KOPT-K1 (cell line): ENCODE measurements around the gene ZNF532.

Experiments
- H3K27ac ChIP-seq: fragments of 200-600 bp; sonication (generic); 2 replicates; pipeline ENCODE4 v1.5.1; 2016; ENCODE audit warnings: antibody characterized with exemption, mild to moderate bottlenecking, low read depth, low read length; ENCODE audit not compliant: poor library complexity, severe bottlenecking
- H3K36me3 ChIP-seq: fragments of 200-600 bp; sonication (generic); 2 replicates; pipeline ENCODE4 v1.5.1; 2017; ENCODE audit warnings: antibody characterized with exemption, mild to moderate bottlenecking, low read length, moderate library complexity; ENCODE audit not compliant: insufficient read depth
- H3K9me3 ChIP-seq: fragments of 200-600 bp; sonication (generic); 2 replicates; pipeline ENCODE4 v1.5.1; 2017; ENCODE audit warnings: antibody characterized with exemption, low read length, mild to moderate bottlenecking; ENCODE audit not compliant: insufficient read depth, poor library complexity, severe bottlenecking

ZNF532 gene

DNA sequence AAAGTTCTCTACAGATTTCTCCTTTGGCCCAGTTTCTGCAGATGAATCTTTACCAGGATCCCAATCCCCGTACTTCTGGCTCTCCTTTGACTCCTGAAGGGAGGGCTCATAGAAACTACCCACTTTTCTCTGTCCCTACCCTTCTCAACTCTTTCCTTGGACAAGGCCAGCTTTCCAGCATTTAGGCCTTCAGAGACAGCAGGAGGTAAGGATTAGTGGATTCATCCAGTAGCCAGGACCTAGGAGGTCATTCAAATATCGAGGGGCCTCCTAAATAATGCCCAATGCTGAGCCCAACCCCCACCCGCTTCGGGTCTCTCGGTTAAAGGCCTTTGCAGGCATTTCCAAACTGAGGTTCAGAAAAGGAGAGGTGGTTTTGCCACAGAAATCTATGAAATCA lies 4.8 kb upstream of the ZNF532 start:
- Histone ChIP-seq H3K27ac (no peak overlapping the region), H3K36me3 (no peaks in the 10 kb centered on the region)

DNA sequence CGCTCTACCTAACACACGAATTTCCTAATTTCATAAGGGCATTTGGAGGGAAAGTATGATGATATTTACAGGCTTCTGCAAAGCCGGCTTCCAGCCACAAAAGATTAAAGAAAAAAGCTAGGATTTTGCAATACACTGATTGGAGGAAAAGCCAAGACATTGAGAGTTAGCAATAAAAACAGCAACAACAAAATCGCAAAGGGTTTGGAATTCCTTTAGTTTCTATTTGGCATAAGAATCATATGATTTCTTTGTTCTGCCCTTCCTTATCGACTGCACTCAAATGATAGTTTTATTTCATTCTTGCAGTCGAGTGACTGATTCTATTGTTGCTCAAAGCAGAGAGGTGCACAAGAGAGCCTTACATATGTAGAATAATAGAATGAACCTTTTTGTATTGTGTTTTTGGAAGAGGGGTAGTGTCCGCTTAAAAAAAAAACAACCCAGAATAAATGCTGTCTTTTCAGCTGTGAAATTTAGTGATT lies 3.9 kb upstream of the ZNF532 start:
- no peak overlapping the region for H3K27ac ChIP-seq
- H3K9me3 ChIP-seq: no peaks in the 10 kb centered on the region
- no peaks in the 10 kb centered on the region for H3K36me3 ChIP-seq

More for the DNA sequence above, 4.8 kb upstream of the ZNF532 start:
- H3K9me3 ChIP-seq: no peaks in the 10 kb centered on the region

DNA sequence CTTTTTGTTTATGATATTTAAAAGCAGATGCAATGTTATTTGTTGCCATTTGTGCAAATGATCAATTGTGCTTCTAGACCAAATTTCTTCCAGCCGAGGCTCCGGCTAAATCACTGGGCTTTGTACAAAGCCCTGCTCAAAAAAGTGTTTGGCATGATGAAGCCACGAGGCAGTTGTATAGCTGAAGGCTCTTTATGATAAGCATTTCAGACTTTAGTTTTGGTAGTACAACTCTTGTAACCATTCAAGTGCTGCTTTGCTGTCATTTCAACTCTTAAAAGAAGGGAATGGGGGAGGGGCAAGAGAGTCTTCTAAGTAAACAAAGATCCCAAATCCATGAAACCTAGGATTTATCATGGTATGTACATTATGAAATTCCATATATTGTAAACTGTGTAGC lies 3.3 kb upstream of the ZNF532 start:
- H3K27ac ChIP-seq: no peak overlapping the region
- no peaks in the 10 kb centered on the region for H3K36me3 ChIP-seq

DNA sequence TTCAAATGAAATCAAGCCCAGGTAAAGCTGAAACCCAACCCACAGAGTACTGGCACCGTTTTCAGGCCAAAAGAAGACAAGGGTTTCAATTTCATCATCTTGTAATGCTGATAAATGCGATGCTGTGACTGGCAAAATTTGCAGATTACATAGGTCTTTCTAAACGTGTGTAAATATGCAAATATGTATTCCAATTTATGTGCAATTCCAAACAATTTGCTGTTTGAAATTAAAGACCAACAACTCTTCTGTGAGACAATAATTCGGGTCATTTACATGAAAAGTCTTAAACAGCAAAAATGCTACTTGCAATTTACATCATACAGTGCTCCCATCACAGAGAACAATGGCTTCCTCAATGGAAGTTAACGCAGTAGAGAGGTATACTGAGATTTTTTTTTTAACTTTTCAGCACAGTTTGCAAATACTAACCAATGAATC lies 2.8 kb upstream of the ZNF532 start:
- no peaks in the 10 kb centered on the region for H3K9me3 ChIP-seq
- H3K36me3 ChIP-seq: no peaks in the 10 kb centered on the region
- no peak overlapping the region for H3K27ac ChIP-seq

More for the DNA sequence above, 3.3 kb upstream of the ZNF532 start:
- H3K9me3 ChIP-seq: no peaks in the 10 kb centered on the region

DNA sequence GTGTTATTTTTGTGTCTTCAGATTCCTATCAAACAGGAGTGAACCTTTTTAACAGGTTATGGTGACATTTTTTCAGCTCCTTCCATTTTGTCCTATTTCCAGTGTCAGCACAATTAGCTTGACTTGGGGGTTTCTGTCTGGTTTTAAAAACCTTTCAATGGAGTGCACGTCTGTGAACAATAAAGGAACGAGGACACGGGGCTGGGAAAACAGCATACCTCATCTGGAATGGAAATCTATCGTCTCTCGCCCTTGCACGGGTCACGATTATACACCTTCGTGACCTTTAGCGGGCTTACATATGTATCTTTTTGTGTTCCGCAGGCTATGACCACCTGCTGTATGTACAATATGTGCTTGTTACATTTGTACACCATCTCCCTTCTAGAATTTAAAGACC lies 2.3 kb upstream of the ZNF532 start:
- H3K9me3 ChIP-seq: no peaks in the 10 kb centered on the region
- no peak overlapping the region for H3K27ac ChIP-seq
- no peaks in the 10 kb centered on the region for H3K36me3 ChIP-seq

DNA sequence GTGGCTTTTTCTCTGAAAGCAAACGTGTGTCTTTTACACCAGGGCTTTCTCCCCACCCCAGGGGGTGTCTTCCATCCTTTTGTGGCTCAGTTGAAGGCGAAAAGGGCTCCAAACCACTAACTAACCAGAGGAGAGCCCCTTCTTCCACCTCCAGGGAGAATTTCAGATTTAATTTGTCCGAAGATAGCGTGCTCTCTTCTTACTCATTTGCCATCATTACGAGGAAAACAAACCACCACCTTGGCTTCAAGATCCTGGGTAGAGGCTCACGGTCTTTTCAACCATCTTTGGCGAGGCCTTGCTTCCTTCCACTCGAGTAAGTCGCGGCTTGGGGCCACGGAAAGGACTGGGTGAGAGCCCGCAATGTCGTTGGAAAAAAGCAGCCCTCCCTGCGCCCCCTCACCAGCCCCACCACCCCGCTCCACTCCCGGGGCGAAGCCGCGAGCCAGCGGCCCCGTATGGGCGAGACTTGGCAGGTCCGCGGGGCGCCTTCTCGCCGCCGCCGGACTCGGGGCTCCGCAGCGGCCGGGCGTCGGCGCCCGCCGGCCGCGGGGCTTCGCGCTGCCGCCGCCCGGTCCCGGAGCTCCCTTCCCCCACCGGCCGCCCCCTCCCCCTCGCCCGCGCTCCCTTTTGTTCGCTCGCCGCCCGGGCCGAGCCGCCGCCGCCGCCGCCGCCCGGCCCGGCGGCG lies 1.7 kb upstream of the ZNF532 start:
- H3K9me3 ChIP-seq: no peaks in the 10 kb centered on the region
- H3K36me3 ChIP-seq: no peaks in the 10 kb centered on the region
- H3K27ac ChIP-seq: no peak overlapping the region

DNA sequence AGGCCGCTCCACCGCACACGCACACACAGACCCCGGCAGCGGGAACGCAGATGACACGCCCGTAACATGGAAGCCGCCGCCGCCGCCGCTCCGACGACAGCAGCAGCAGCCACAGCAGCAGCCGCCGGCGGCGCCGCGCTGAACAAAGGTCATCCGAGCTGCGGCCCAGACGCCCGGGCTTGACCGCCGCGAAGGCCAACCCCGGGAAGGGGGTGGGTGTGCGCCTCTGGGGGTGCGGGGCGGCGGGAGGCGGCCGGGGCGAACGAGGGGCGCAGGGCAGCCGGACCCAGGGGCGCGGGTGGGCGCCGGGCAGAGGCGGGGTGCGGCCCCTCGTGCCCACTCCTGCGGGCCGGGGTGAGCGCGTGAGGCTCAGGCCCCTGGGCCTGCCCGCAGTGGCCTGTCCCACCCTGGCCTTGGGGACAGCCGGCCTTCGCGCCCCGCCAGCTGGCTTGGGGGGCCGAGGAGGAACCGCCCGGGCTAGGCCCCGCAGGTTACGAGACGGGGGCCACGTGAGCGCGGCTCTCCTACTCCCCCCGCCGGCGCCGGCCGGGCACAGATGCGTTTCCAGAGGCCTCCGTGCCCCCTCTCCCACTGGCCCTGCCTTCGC lies 1.0 kb upstream of the ZNF532 start:
- H3K36me3 ChIP-seq: no peaks in the 10 kb centered on the region
- H3K9me3 ChIP-seq: no peaks in the 10 kb centered on the region
- H3K27ac ChIP-seq: no peak overlapping the region

DNA sequence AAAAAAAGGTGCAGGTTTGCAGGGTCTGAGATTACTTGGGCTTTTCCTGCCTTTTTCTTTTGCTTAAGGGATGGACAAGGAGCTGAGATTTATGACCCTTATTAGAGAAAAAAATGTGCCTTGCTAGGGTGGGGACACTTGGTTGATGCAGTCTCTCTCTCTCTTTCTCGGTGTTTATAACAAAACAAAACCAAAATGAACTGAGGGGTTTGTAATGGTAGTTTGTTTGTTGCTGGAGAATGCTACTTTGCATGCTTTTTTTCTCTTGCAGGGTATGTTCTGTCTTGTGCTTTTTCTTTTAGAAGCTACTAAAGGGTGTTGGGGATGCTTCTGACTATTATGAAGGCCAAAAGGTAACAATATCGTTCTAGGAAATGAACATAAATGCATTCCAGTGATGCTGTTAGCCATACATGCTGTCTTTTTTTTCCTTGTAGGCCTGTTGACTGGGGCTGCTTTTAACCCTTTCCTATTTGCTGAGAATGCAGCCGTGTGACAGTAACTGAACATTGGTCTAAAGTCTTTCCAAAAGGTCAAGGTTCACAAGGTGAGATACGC lies 435 bp downstream of the ZNF532 start:
- Histone ChIP-seq H3K9me3 (peaks cover 3% of the 10 kb centered on the region), H3K27ac (no peak overlapping the region), H3K36me3 (no peaks in the 10 kb centered on the region)

DNA sequence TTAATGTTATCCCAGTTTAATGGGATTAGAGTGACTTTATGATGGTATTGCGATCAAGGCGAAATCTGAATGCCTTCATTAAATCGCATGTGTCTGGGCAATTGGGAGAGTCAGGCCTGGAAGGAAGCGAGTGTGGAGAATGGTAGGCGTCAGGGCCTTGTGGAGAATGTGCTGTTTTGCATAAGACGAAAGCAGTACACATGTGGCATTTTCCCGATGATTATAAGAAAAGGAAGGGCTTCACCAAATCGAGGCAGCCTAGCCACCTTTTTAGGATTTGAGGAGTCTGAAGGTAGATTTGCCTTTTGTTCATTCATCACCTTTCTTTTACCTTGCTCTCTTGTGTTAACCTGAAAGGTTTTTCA lies 1.0 kb downstream of the ZNF532 start:
- no peak overlapping the region for H3K27ac ChIP-seq
- H3K36me3 ChIP-seq: no peaks in the 10 kb centered on the region
- peaks cover 3% of the 10 kb centered on the region for H3K9me3 ChIP-seq

DNA sequence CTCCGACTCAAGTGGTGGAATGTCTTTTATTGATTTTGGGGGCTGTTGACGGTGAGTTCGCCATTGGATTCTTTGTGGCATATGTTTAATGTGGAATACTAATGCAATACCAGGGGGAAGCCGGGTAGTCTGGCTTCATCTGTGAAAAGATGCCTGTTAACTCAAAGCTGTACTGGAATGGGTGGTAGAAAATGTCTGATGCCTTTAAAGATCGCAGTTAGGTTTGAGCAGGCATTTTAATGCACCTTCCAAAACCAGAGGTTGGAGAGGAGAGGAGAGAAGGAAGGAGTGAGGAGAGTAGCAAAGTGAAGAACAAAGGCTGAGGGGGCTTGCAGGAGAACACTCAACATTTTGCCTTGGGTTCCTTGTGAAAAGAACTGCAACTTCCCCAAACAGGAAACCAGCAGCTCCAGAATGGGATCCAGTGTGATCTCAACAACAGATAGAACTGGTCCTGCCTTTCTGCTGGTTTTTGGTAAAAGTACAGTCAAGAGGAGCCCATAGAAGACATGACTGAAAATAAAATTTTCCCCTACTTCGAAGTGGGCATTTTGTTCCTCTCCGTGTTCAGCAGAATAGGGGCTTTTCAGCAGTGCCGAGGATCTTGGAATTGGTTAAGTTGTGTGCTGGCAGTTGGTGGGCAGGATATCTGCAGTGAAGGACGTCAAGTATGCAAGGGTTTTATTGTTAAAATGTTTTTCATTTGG lies 1.5 kb downstream of the ZNF532 start:
- no peak overlapping the region for H3K27ac ChIP-seq
- peaks cover 3% of the 10 kb centered on the region for H3K9me3 ChIP-seq
- H3K36me3 ChIP-seq: no peaks in the 10 kb centered on the region

DNA sequence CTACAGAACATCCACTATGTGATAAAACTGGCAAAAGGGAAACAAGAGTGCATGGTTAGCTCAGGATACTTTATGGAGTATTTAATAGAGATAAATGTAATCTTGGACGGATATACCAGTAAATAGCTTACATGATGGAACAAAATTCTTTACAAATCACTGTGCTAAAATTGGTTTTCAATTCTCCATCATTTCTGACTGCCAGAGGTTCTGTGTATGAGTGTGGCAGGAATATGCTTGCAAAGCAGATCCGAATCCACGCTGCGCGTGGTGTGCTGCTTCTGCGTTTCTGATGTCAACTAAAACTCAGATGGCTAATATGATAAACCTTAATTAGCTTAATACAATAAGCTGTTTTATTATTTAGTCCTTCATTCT lies 2.1 kb downstream of the ZNF532 start:
- peaks cover 3% of the 10 kb centered on the region for H3K9me3 ChIP-seq
- H3K36me3 ChIP-seq: no peaks in the 10 kb centered on the region
- H3K27ac ChIP-seq: no peak overlapping the region

DNA sequence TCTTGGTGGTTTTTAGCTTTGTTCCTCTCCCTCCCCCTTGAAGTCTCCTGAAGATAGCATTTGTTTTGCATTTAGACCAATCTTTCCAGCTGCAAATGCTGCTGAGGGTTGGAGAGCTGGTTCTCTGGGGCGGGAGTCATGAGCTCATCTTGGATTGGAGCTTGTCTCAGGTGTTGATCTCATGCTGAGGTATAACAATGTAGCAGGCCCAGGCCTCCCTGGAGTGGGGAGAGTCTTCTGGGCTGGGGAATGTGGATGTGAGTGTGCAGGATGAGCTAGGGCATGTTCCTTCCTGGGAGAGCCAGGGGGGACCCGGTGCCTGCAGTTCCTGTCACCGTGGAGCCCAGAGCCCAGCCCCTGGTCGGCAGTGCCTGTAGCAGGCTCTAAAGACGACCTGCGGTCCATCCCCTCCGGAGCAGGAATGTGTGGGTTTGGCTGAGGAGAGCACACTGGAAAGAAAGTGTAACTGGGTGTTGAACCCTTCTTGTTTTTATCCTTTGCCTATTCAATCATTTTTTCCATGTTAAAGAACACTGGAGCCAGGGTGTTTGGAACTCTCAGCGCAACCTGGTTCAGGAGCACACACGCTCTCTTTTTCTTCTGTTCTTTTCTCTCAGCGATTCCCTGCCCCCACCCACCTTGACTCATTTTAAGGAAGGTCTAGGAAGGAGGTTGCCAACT lies 2.7 kb downstream of the ZNF532 start:
- no peak overlapping the region for H3K27ac ChIP-seq
- H3K36me3 ChIP-seq: no peaks in the 10 kb centered on the region
- peaks cover 3% of the 10 kb centered on the region for H3K9me3 ChIP-seq

DNA sequence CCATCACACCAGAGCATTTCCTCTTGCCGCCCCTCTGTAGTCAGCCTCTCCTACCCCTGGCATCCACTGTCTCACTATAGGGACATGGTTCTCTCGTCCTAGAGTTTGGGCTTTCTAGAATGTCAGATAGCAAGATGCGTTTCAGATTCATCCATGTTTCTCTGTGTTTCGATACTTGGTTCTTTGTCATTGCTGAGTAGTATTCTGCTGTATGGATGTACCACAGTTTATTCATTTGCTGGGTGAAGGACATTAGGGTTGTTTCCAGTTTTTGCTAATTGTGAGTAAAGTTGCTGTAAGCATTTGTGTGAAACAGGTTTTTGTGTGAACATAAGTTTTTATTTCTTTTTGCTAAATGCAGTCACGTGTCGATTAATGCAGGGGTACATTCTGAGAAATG lies 3.8 kb downstream of the ZNF532 start:
- Histone ChIP-seq H3K9me3 (peaks cover 3% of the 10 kb centered on the region), H3K27ac (no peak overlapping the region), H3K36me3 (no peaks in the 10 kb centered on the region)

DNA sequence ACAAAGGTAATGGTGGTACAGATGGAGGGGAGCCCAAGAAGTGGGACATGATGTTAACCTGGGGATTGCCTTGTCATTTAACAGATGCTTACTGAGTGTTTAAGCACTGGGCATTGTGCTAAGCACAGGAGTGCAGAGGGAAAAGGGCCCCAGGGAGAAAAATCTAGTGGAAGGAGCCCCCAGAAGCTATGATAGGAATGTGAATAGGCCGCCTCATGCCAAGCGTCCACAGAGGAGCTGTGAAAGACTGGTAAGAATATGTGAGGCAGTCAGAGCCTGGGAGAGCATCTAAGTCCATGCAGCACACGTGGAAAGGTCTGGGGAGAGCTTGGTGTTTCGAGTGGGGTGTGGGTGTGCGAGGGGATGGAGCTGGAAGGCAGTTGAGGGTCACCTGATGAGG lies 5.5 kb downstream of the ZNF532 start:
- Histone ChIP-seq H3K9me3 (peaks cover 3% of the 10 kb centered on the region), H3K27ac (no peak overlapping the region), H3K36me3 (no peaks in the 10 kb centered on the region)

DNA sequence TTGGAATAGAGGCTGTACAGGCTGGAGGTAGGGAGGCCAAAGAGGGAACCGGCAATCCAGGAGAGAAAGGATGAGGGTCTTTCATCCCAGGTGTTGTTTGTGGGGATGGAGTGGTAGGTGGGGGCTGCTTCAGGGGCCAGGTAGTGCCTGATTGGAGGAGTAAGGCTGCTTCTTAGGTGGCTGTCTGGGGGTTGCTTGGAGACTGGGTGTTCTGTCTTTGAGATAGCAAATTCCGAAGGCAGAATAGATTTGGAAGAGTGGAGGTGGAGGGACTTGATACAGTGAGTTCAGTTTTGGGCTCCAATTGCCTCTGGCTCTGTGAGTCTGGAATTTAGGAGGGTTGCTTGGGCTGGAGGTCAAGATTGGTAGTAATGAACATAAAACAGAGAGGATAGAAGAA lies 5.9 kb downstream of the ZNF532 start:
- no peaks in the 10 kb centered on the region for H3K36me3 ChIP-seq
- H3K27ac ChIP-seq: no peak overlapping the region

More for the DNA sequence above, 5.9 kb downstream of the ZNF532 start:
- peaks cover 3% of the 10 kb centered on the region for H3K9me3 ChIP-seq
